ENCODE data around the gene FSIP2.

Gene FSIP2

GRCh38 chr2:185736210-185736609 is 2.4 kb upstream of the FSIP2 start:
- no peak for TF ChIP-seq CTCF (IDR thresholded peaks at IDR 0.05; ENCODE audit: borderline replicate concordance, control extremely low read depth, extremely low read depth, insufficient read depth, missing control alignments)
- no peak for DNase-seq (ENCODE audit: low spot score)
- in situ Hi-C loops (cut with MboI; ENCODE audit: low sequenced_read_pairs, unreplicated experiment) = no loop called here

GRCh38 chr2:185745864-185746859 is 7.6 kb downstream of the FSIP2 start:
- no peak for DNase-seq (ENCODE audit: low spot score)
- in situ Hi-C loops (cut with MboI; ENCODE audit: low sequenced_read_pairs, unreplicated experiment) = no loop called here
- TF ChIP-seq CTCF (IDR thresholded peaks at IDR 0.05; ENCODE audit: borderline replicate concordance, control extremely low read depth, extremely low read depth, insufficient read depth, missing control alignments) = no peak

GRCh38 chr2:185757356-185757755 is 18.8 kb downstream of the FSIP2 start:
- TF ChIP-seq CTCF (IDR thresholded peaks at IDR 0.05; ENCODE audit: borderline replicate concordance, control extremely low read depth, extremely low read depth, insufficient read depth, missing control alignments) = no peak
- DNase-seq (ENCODE audit: low spot score) = no peak
- in situ Hi-C loops (cut with MboI; ENCODE audit: low sequenced_read_pairs, unreplicated experiment) = loop anchor here (25.0 kb wide), 1 partner anchor 705 kb away; no protein-coding TSS in a partner anchor

GRCh38 chr2:185771396-185771795 is 32.8 kb downstream of the FSIP2 start:
- no peak for TF ChIP-seq CTCF (IDR thresholded peaks at IDR 0.05; ENCODE audit: borderline replicate concordance, control extremely low read depth, extremely low read depth, insufficient read depth, missing control alignments)
- DNase-seq (ENCODE audit: low spot score) = no peak
- in situ Hi-C loops (cut with MboI; ENCODE audit: low sequenced_read_pairs, unreplicated experiment) = loop anchor here (25.0 kb wide), 1 partner anchor 691 kb away; no protein-coding TSS in a partner anchor

GRCh38 chr2:185780890-185781289 is 42.3 kb downstream of the FSIP2 start:
- in situ Hi-C loops (cut with MboI; ENCODE audit: low sequenced_read_pairs, unreplicated experiment) = no loop called here
- no peak for TF ChIP-seq CTCF (IDR thresholded peaks at IDR 0.05; ENCODE audit: borderline replicate concordance, control extremely low read depth, extremely low read depth, insufficient read depth, missing control alignments)
- no peak for DNase-seq (ENCODE audit: low spot score)

GRCh38 chr2:185782223-185782769 is 43.7 kb downstream of the FSIP2 start:
- in situ Hi-C loops (cut with MboI; ENCODE audit: low sequenced_read_pairs, unreplicated experiment) = no loop called here
- no peak for DNase-seq (ENCODE audit: low spot score)

More at GRCh38 chr2:185782223-185782769, 43.7 kb downstream of the FSIP2 start:
- no peak for TF ChIP-seq CTCF (IDR thresholded peaks at IDR 0.05; ENCODE audit: borderline replicate concordance, control extremely low read depth, extremely low read depth, insufficient read depth, missing control alignments)

Measured in GM13976 (cell line).